HK-2 (cell line): Measurements from ENCODE around the gene NPAS3.

Source experiments
- DNase-seq: peaks from one replicate; pipeline ENCODE4 v3.0.0-alpha.2; 2018; ENCODE audit not compliant: unreplicated experiment

Gene NPAS3

GRCh38 chr14:32938719-32939253, at the start of gene NPAS3:
Gene NPAS3, plus strand, starts transcription at chr14:32938879.
- peak; percentile 14 for DNase-seq

GRCh38 chr14:32896979-32897697, 41.5 kb upstream of the NPAS3 start:
- no peak for DNase-seq

- DNase-seq, result no peak
Observed at GRCh38 chr14:32897698-32898064, 41.0 kb upstream of the NPAS3 start.

GRCh38 chr14:32898876-32899275, 39.8 kb upstream of the NPAS3 start:
- no peak for DNase-seq

GRCh38 chr14:32900547-32900946, 38.1 kb upstream of the NPAS3 start:
- no peak for DNase-seq

GRCh38 chr14:32905013-32905412, 33.7 kb upstream of the NPAS3 start:
- no peak for DNase-seq

- DNase-seq, result no peak
Observed at GRCh38 chr14:32906672-32907071, 32.0 kb upstream of the NPAS3 start.

GRCh38 chr14:32908196-32909084, 30.2 kb upstream of the NPAS3 start:
- no peak for DNase-seq

- DNase-seq, result no peak
Observed at GRCh38 chr14:32913725-32914124, 25.0 kb upstream of the NPAS3 start.

GRCh38 chr14:32914391-32914790, 24.3 kb upstream of the NPAS3 start:
- no peak for DNase-seq

GRCh38 chr14:32920696-32921276, 17.9 kb upstream of the NPAS3 start:
- no peak for DNase-seq

GRCh38 chr14:32925439-32925838, 13.2 kb upstream of the NPAS3 start:
- DNase-seq, result no peak

GRCh38 chr14:32932302-32932913, 6.3 kb upstream of the NPAS3 start:
- DNase-seq, result no peak

GRCh38 chr14:32932914-32933628, 5.6 kb upstream of the NPAS3 start:
- peak; percentile 14 for DNase-seq

- DNase-seq, result peak; percentile 5
Observed at GRCh38 chr14:32933629-32934072, 5.0 kb upstream of the NPAS3 start.

- peak; percentile 16 for DNase-seq
Observed at GRCh38 chr14:32934073-32934880, 4.4 kb upstream of the NPAS3 start.

GRCh38 chr14:32934881-32935633, 3.6 kb upstream of the NPAS3 start:
- DNase-seq, result no peak

GRCh38 chr14:32939254-32940065, 781 bp downstream of the NPAS3 start:
- DNase-seq, result peak; percentile 49
